Muscle of arm (tissue), 14 donors: ENCODE results near the gene DERL3. TPM values are rescaled to one million over a fixed set of nuclear protein-coding genes. Genes with fewer than 3 reads are reported as not detected.
A peak's percentile ranks its signal among the peaks of the same experiment; 100 is the strongest.
"Not testable (repeated sequence)": the region's sequence is repeated elsewhere in the genome, so short reads cannot be mapped to it uniquely, and the experiment has no call there.

Experiments used
- DNase-seq: peaks from one replicate; pipeline ENCODE4 v3.0.0-alpha.2; 2013
- long read RNA-seq, 11 donors: transcript quantifications; one replicate each; lab custom pipeline, GENCODE V29; 2026
- polyA plus RNA-seq, 12 donors: library from polyadenylated mRNA; unstranded; fragments of 120-200 nt; gene quantifications; one replicate each; pipeline ENCODE4 v1.2.1, GENCODE V29; 2013; ENCODE audit not compliant: insufficient read length in 12 of 12

Gene DERL3
- polyA plus RNA-seq, result 1 to 10 TPM in 5 of 12 donors, under 1 TPM in 5, not detected in 2; 0.70 to 2.8 (median 1.1) TPM
- long read RNA-seq, donor 1, partial matches to known transcripts, result 0 of 2 reads
- long read RNA-seq, donor 1, other reads (novel, unspliced or antisense), result 0 of 2 reads
- long read RNA-seq, donor 2, result 0 reads
- long read RNA-seq, donor 3, result 0 reads
- long read RNA-seq, donor 4, result 0 reads
- long read RNA-seq, donor 5, result 0 reads
- long read RNA-seq, donor 6, result 0 reads
- long read RNA-seq, donor 7, result 0 reads
- long read RNA-seq, donor 8, partial matches to known transcripts, result 0 of 1 reads
- long read RNA-seq, donor 8, other reads (novel, unspliced or antisense), result 0 of 1 reads
- long read RNA-seq, donor 9, result 0 reads
- long read RNA-seq, donor 10, result 0 reads
- long read RNA-seq, donor 11, partial matches to known transcripts, result 0 of 1 reads
- long read RNA-seq, donor 11, other reads (novel, unspliced or antisense), result 0 of 1 reads

GRCh38 chr22:23838681-23839468, at the start of gene DERL3:
TSS of gene DERL3 (minus strand) at chr22:23839006. CDS start at chr22:23838987, 19 bp downstream.
- DNase-seq, result peak; percentile 92

GRCh38 chr22:23884140-23884539, 45.3 kb upstream of the DERL3 start:
- no peak for DNase-seq

GRCh38 chr22:23883658-23884057, 44.9 kb upstream of the DERL3 start:
- no peak for DNase-seq

- DNase-seq, result no peak
These were observed 43.6 kb upstream of the DERL3 start for GRCh38 chr22:23882370-23882769.

GRCh38 chr22:23878219-23878618, 39.4 kb upstream of the DERL3 start:
- DNase-seq, result no peak

- DNase-seq, result no peak
These were observed 38.8 kb upstream of the DERL3 start for GRCh38 chr22:23877566-23877965.

- no peak for DNase-seq
These were observed 37.0 kb upstream of the DERL3 start for GRCh38 chr22:23875801-23876200.

- DNase-seq, result no peak
These were observed 36.1 kb upstream of the DERL3 start for GRCh38 chr22:23874871-23875270.

- no peak for DNase-seq
These were observed 29.8 kb upstream of the DERL3 start for GRCh38 chr22:23868580-23868979.

- not testable (repeated sequence) for DNase-seq
These were observed 25.8 kb upstream of the DERL3 start for GRCh38 chr22:23864499-23865154.

- no peak for DNase-seq
These were observed 23.3 kb upstream of the DERL3 start for GRCh38 chr22:23862103-23862502.

GRCh38 chr22:23860187-23860586, 21.4 kb upstream of the DERL3 start:
- not testable (repeated sequence) for DNase-seq

GRCh38 chr22:23859201-23859600, 20.4 kb upstream of the DERL3 start:
- DNase-seq, result no peak

- DNase-seq, result no peak
These were observed 19.6 kb upstream of the DERL3 start for GRCh38 chr22:23858484-23858815.

- peak; percentile 99 for DNase-seq
These were observed 19.0 kb upstream of the DERL3 start, which contains the start of gene SLC2A11 for GRCh38 chr22:23857606-23858483. TSS of gene SLC2A11 (plus strand) at chr22:23857875. CDS start at chr22:23858000, 125 bp downstream.

GRCh38 chr22:23856721-23857605, 18.2 kb upstream of the DERL3 start:
- no peak for DNase-seq

GRCh38 chr22:23850136-23850611, 11.4 kb upstream of the DERL3 start:
- DNase-seq, result no peak

- peak; percentile 83 for DNase-seq
These were observed 10.5 kb upstream of the DERL3 start for GRCh38 chr22:23849009-23850006.
